NOMO-1 (cell line): ENCODE results near the gene ATP6V0A4.
"Not testable (repeated sequence)": the region's sequence is repeated elsewhere in the genome, so short reads cannot be mapped to it uniquely, and the experiment has no call there.

Source experiments
- DNase-seq, 2 experiments: peaks; one replicate each; lab custom pipeline; 2025; ENCODE audit not compliant: unreplicated experiment in 2 of 2; lab: John Stamatoyannopoulos, UW

The ATP6V0A4 gene

DNA sequence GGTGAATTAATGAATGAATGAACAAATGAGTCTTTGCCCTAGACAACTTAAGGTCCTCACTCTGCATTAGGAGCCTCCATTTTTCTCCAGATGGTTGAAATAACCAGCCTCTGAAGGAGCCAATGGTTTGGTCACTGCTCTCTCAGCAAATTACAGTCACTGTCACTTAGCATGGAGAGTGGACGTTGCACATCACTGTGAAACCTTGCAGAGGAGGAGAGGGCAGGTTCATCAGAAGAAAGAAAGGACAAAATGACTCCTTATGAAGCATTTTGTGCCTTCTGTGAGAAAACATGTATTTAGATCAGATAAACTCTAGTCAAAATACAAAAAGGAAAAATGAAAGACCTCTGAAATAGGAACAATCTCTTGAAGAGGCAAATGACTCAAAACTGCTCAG lies 6.6 kb upstream of the ATP6V0A4 start:
- DNase-seq, result no peak

DNA sequence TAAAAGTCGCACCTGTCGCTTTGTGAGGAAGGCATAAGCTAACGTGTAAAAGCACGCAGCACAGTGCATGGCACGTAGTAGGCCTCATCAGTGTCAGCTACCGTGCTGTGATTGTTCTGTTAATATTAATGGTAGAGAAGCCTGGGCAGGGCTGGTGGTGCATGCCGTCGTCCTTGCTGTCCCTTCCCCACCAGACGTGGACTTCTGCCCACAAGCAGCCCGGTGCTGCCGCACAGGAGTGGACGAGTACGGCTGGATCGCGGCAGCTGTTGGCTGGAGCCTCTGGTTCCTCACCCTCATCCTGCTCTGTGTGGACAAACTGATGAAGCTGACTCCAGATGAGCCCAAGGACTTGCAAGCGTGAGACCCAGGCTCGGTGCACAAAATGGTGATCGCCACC lies 4.7 kb upstream of the ATP6V0A4 start:
- DNase-seq, result no peak

DNA sequence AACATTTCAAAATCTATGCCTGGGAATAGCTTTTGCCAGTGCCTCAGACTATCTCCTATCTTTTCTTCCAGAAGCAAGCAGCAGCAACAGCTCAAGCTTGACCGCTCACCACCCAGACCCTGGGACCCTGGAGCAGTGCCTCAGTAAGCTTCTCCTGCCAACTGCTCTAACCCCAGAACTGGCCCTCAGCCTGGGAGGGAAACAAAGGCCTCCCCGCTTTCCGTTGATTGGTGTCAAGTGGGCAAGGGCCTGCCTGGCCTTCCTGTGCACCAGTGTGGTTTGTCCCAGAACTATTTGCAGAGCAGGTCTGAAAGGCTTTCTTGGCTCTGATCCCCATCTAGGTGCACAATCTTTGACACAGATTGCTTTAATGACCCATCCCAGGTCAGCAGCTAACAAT lies 3.3 kb upstream of the ATP6V0A4 start:
- DNase-seq, result no peak

DNA sequence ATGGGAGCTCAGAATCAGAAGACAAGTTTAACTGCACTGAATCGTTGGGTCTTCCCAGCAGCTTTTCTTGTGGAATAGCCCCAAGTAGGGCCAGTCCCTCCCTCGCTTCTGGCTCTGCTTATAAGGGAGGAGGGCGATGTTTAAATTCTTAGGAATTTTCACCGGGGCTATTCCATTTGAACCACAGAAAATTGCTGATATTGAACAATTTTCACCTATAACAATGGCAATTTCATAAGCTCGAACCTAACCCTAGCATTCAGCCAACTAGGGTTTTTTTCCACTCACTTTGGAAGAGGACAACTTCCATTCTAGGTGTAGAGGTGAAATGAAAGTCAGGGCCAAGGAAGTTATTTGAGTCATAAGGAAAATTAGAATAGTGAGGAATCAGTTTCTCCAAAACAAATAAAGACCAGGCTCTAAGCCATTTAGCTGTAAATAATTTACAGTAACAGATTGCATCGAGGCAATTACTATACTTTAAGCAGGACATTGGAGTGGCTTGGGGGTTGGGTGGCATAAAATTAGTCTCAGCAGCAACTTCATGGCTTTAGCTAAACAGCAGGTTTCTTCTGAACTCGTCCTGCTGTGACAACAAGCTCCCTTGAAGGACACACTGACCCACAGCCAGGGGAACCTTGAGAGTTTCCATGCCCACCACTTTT lies 1.5 kb upstream of the ATP6V0A4 start:
- no peak for DNase-seq

DNA sequence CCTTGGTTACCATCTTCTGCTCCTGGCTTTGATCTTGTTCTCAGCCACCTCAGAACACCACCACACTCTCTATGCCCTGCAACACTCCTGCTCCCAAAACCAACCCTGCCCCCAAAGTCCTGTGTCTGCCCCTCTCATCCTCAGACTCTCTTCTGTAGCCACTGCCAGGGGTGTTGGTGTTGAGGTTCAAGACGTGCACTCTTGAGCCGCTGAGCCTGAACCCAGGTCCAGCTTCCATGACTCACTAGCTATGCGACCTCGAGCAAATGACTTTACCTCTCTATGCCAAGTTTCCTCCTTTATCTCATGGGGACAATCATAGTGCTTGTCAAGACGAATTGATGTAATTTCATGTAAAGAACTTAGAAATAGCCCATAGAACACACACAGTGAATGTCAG lies 840 bp upstream of the ATP6V0A4 start:
- no peak for DNase-seq

DNA sequence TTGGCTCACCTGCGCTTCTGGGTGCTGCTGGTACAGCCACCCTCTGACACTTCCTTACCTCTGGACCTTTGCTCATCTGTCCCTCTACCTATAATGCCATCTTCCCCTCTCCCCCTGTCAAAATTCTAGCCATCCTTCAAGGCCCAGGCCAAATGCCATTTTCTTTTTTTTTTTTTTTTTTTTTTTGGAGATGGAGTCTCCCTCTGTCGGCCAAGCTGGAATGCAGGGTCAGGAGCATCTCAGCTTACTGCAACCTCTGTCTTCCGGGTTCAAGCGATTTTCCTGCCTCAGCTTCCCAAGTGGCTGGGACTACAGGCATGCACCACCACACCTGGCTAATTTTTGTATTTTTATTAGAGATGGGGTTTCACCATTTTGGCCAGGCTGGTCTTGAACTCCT lies 950 bp downstream of the ATP6V0A4 start:
- not testable (repeated sequence) for DNase-seq

DNA sequence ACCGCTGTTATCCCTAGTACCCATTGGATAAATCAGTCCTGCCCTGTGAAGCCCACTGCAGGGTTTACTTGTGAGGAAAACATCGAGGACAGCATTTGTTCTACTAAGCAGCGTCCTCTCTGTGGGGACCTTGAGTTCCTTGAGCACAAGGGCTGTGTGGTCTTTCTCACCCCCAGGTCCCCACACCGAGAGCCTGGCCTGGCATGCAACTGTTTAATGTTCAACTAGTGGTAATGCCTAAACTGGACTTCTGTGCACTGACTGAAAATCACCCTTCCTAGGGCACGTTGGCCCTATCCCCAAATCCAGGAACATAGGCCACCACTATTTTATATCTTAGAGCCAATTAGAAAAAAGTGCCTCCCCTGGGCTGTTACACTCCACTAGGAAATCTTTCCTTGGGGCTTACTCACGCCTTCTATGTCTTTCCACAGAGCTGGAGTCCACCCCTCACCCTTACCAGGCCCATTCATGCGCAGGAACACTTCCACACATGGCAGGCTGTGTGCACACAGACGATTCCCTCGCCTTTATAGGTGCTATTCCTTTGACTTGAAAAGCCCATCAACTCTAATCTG lies 1.9 kb downstream of the ATP6V0A4 start:
- DNase-seq, result no peak

DNA sequence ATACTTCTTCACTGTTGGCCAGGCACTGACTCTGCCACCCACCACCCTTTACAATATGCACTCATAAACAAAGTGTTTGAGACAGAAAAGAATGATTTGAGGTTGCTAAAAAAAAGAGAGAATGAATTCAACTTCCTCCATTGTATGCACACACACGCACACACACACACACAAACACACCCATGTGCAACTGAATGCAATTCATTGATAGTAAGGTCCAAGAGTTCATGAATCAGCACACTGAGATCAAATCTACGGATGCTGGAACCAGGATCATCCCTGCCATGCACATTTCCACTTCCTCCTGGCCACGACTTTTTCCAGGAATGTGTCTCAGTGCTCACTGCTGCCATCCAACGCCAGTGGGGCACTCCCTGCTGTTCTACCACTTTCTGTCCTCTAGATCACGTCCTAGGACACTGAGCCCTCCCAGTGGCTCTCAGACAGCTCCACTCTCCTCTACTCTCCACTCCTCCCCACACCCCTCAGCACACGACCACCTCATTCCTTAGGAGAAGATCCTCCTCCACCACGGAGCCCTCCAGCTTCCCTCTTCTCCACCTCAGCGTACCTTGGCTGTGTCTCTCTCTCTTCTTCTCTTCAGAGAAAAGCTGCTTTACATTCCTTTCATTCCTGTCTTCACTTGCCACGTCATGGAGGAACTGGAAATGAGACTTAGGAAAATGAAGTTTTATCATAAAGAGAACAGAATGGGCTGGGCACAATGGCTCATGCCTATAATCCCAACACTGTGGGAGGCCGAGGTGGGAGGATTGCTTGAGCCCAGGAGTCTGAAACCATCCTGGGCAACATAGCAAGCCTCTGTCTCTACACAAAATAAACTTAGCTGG lies 12.2 kb downstream of the ATP6V0A4 start:
- DNase-seq, result no peak

DNA sequence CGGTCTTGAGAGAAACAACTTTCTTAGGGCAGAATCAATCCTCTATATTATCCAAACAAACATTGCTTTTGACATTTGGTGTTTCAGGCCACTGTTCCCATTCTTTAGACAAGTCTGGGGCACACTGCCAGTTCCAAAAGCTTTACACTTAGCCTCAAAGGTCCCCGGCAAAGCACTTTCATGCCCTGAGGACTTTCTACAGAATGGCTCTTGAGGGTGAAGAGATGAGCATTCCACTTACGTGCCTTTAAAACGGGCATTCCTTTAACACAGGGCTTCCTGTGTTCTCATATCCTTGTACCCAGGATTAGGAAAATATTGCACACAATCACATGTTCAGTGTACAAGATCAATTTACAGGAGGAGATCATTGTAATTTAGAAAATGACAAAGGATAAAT lies 13.3 kb downstream of the ATP6V0A4 start:
- DNase-seq, result no peak

DNA sequence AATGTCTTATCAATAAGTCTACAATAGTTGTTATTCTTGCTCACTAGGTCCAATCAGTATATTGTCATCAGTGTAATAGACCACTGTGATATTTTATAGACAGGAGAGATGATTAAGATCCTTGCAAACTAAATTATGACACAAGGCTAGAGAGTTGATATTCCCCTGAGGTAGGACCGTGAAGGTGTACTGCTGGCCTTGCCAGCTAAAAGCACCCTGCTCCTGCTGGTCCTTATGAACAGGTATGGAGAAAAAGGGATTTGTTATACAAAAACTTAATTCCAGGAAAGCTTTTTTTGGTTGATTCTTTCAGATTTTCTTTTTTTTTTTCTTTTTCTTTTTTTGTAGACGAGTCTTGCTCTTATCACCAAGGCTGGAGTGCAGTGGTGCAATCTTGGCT lies 17.0 kb downstream of the ATP6V0A4 start:
- DNase-seq, result no peak

DNA sequence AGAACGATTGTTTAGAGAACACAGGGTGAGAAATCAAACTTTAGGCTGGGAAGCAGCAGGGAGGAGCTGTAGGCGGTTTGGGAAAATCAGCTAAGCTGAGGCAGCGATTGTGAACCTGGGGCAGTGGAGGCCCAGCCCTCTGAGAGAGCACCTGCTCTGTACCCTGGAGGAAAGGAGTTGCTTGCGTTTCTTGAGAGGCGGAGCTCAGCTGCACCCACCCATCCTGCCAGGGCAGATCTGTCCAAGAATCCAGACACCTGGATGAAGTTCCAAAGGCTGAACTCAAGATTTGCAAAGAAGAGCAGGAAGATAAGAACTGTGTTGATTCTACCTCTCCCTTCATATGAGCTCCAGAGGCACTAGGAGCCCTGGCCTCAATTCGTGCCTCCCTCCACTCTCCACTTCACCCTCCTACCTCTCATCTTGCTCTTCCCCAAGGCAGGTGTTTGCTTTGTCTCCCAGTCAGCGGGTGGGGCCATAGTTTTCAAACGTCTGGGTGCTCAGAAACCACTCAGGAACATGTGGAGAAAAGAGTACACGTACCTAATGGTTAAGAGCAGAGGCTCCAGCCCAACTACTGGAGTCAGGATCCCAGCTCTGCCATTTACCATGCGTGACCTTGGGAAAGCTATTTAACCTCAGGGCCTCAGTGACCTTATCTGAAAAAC lies 21.7 kb downstream of the ATP6V0A4 start:
- DNase-seq, result no peak

DNA sequence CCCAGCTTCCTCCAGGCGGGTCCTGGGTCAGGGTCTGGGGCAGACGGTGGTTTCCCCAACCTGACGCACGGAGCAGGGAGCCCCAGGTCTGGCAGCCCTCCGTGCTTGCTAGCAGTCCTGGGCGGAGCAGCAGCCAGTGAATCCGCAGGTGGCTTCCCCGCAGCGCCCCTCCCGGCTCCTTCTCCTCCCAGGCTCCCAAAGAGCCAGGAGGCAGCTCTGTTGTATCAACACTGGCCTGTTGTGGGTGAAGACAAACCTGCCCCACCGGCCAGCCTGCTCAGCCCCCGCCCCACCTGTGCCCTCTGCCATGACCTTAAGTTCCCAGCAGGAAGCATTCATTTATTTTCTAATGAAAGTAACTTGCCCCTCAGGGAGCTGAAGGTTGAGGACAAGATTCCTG lies 24.2 kb downstream of the ATP6V0A4 start:
- no peak for DNase-seq

DNA sequence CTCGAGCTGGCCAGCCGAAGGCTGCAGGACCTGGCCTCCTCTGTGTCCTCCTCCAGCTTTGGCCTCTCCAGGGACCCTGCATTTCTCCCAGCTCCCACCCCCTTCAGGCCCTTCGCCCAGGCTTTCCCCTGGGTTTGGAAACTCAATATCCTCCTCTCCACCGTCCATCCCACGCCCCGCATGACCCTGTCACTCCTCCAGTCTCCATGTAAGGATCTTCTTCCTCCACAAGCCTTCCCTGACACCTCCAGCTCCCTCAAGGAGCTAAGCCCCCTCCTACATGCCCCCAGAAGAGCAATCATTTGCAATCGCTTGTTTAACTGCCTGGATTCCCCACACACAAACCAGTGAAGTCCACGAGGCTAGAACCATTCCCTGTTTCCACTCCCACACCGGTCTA lies 24.8 kb downstream of the ATP6V0A4 start:
- no peak for DNase-seq

DNA sequence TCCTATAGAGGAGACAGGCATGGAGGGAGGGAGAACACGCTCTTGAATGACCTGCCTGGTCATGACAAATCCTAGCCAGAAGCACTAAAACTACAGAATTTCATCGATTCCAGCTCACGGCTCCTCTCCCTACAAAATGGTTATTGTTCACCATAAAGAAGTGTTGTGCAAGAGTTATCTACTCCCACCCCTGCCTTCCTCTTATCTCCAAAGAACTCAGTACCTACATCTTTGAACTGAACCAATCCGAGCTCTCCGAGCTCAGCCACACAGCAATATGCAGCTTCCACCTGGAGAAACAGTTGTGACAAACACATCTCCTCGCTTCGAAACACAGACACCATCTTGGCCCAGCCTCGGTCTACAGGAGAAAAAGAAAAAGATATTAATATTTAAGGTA lies 27.1 kb downstream of the ATP6V0A4 start:
- DNase-seq, result no peak

DNA sequence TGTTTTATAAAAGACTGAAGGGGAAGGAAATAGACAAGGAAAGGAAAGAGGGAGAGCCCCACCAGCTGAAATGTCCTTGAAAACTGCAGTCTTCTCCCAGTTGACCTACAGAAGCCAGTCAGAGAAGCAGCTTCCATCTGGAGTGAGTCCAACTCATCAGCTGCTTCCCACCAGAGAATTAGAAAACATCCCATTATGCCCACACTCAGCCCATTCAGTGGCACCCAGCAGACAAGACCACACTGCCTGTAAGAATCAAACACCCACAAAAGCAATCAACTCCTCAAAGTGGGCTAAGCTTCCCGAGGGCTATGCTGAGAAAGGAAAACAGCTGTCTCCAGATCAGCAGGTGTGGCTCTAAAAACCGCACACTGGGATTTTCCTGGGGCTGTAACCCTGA lies 29.8 kb downstream of the ATP6V0A4 start:
- no peak for DNase-seq

DNA sequence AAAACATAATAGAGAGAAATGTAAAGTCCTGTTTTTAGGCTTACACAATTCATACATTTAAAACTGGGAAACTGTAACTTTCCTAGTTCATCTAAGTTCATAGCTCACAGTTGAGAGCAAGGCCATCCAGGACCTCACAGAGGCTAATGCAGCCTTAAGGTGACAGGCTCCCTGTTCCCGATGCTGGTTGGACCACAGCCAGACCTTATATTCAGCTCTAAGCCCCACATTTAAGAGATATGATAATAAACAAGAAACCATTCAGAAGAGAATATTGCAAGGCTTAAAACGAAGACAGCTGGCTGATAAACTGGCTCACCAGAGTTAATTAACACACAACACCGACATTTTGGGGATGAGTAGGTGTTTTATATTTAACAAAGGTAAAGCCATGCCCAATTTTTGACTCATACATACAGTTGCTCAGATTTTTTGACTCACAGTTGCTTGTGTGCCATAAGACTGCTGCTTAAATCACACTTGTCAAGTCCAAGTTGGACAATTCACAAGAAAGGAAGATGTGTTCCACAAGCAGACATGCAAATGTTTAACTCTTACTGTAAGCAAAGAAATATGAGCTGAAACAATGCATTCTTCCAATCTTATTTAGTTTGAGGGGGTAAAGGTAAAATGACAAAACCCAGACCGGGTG lies 41.3 kb downstream of the ATP6V0A4 start:
- no peak for DNase-seq

DNA sequence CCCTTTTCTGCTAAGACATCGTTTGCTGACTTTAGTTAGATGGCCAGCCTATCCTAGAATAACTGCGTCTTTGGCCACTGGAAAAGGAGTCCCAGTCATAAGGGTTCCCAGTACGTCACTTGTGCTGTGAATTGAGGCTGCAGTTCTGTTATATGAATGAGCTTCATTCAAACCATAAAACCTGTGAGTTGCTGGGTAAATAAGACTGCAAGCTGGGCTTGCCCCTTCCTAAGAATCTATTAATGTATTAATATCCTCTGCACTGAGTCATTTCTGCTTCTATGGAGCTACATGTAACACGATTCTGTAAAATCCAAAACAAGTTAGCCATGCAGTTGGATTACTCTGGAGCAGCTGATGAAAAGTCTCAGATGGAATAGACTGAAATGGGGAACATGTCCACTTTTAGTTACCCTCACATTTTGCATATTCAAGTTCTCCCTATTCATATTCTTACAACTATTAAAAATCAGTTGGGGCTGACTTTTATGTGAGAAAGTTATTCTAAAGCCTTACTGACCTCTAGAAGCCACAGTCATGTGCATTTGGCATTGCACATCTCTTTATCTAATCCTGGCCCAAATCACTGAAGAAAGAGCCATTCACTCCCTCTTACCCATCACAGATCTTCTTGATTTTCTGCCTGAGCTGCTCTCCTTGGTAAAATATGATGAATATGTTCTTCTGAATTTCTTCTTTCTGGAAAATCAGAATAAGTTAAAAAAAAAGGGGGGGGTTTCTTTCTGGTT lies 42.0 kb downstream of the ATP6V0A4 start:
- DNase-seq, result no peak

DNA sequence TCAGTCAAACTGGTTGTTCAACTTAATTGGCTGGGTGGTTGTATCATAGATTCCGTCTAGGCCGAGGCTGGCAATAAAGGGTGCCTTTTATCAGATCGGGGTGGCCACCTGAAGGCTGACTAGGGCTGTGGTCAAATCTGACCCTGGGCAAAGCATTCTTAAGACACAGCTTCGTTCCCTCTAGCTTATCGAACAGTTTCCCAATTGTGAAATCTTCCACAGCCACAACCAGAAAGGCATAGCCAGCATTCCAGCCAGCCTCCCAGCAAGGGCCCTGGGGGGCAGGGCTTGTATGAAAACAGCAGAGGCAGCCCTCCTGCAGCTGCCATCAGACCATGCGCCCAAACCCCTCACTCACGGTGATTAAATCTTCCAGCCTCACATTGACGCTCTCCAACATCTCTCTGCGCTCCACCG lies 42.7 kb downstream of the ATP6V0A4 start:
- no peak for DNase-seq

DNA sequence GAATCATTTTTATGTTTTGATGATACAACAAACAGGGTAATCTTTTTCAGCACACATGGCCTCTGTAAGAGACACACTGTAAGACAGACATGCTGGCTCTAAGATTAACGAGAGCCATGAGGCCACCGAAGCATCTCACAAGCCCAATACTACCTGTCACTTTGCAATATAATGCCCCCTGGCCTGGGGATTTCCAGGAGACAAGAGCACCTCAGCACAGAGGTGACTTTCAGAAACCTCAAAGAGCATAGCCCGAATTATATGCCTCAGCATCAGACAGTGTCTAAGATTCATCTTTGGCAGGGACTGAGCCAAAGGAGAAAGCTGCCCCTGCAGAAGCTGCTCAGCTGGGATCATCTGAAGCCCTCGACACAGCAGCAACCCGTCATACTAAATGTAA lies 44.4 kb downstream of the ATP6V0A4 start:
- no peak for DNase-seq

DNA sequence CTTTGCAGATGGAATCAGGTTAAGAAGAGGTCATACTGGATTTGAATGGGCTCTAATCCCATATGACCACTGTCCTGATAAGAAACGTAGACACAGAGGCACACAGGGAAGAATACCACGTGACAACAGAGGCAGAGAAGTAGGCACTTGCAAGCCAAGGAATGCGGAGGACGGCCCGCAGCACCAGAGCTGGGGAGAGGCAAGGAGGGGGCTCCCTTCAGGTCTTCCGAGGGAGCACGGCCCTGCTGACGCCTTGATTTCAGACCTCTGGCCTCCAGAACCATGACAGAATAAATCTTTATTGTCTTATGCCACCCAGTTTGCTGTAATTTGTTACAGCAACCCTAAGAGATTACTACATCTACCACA lies 44.9 kb downstream of the ATP6V0A4 start:
- DNase-seq, result no peak
